Smooth muscle cell (in vitro differentiated cells): ENCODE data around the gene KCTD20. TPM values are rescaled to one million over a fixed set of nuclear protein-coding genes. Genes with fewer than 3 reads are reported as not detected.
"Not testable (repeated sequence)": the region's sequence is repeated elsewhere in the genome, so short reads cannot be mapped to it uniquely, and the experiment has no call there.

Source experiments
- DNase-seq: peaks from one replicate; lab custom pipeline; 2025; ENCODE audit not compliant: unreplicated experiment; lab: John Stamatoyannopoulos, UW
- H2AFZ ChIP-seq: fragments of 200-600 bp; sonication (generic); 2 replicates; pipeline ENCODE4 v1.6.0; 2016; ENCODE audit warnings: antibody characterized with exemption, low read depth, mild to moderate bottlenecking
- H3F3A ChIP-seq: fragments of 200-600 bp; sonication (generic); 2 replicates; pipeline ENCODE4 v1.6.0; 2017; ENCODE audit warnings: antibody characterized with exemption, low read depth
- H3K27ac ChIP-seq: fragments of 200-600 bp; sonication (generic); 2 replicates; pipeline ENCODE4 v1.5.1; 2016; ENCODE audit warnings: low read depth, mild to moderate bottlenecking
- H3K27me3 ChIP-seq: fragments of 200-600 bp; sonication (generic); 2 replicates; pipeline ENCODE4 v1.6.1; 2016; ENCODE audit warnings: low read depth, mild to moderate bottlenecking
- H3K36me3 ChIP-seq: fragments of 200-600 bp; sonication (generic); 2 replicates; pipeline ENCODE4 v1.5.1; 2016; ENCODE audit warnings: low read depth
- H3K4me1 ChIP-seq: fragments of 200-600 bp; sonication (generic); 2 replicates; pipeline ENCODE4 v1.5.1; 2016; ENCODE audit warnings: low read depth
- H3K4me2 ChIP-seq: fragments of 200-600 bp; sonication (generic); 2 replicates; pipeline ENCODE4 v1.6.0; 2016; ENCODE audit warnings: mild to moderate bottlenecking
- H3K4me3 ChIP-seq: fragments of 200-600 bp; sonication (generic); 2 replicates; pipeline ENCODE4 v1.5.1; 2016; ENCODE audit warnings: mild to moderate bottlenecking
- H3K79me2 ChIP-seq: fragments of 200-600 bp; sonication (generic); 2 replicates; pipeline ENCODE4 v1.6.0; 2016; ENCODE audit warnings: low read depth, mild to moderate bottlenecking
- H3K9ac ChIP-seq: fragments of 200-600 bp; sonication (generic); 2 replicates; pipeline ENCODE4 v1.6.0; 2016; ENCODE audit warnings: low read depth
- H3K9me3 ChIP-seq: fragments of 200-600 bp; sonication (generic); replicated peaks from 2 replicates; pipeline ENCODE4 v1.5.1; 2016; ENCODE audit warnings: low read depth
- H4K20me1 ChIP-seq: fragments of 200-600 bp; sonication (generic); 2 replicates; pipeline ENCODE4 v1.6.0; 2016; ENCODE audit warnings: low read depth
- CTCF ChIP-seq: fragments of 200-600 bp; sonication (generic); IDR thresholded peaks from 2 replicates; pipeline ENCODE4 v1.5.1; 2017; ENCODE audit warnings: borderline replicate concordance, mild to moderate bottlenecking, antibody characterized with exemption; ENCODE audit not compliant: insufficient read depth, poor library complexity, severe bottlenecking
- WGBS: methylation state at CpG from one replicate; pipeline ENCODE4 v1.1.7; 2016; ENCODE audit warnings: low lambda C conversion rate; 5-methylcytosine and 5-hydroxymethylcytosine counted together
- polyA plus RNA-seq: library from polyadenylated mRNA; unstranded; fragments of >200 nt; fragmentation: Nextera tagmentation; extraction: Ambion mirVana; gene quantifications from 2 replicates; pipeline ENCODE4 v1.2.1, GENCODE V29; 2016
- total RNA-seq: library from RNA; depleted of rRNA; stranded (reverse); fragments of >200 nt; gene quantifications from 2 replicates; pipeline ENCODE4 v1.2.3, GENCODE V29; 2014

KCTD20 gene
- total and polyA plus RNA-seq, 2 experiments from 2014 or later = 31.3 to 54.9 TPM

DNA sequence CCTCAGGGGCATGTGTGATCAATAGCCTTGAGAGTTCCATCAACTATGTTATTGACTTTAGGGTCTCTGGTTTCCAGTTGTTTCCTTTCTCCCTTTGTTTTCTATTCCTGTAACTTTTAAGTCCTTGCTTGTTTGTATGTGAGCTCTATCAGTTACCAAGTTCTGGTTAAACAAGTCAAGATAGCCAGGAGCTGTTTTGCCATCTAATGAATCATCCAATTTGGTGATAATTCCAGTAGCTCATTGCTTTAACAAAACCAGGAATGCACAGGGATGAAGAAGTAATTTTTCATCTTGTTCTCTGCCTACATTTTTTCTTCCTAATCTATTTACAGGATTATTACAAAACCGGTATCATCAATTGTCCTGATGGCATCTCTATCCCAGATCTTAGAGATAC is 36.5 kb downstream of the KCTD20 start:
- no peaks in the 10 kb centered on the region for H3K9me3 ChIP-seq
- WGBS = 88% methylated on average over 1 of the region's 1 CpG
- H2AFZ ChIP-seq = no peak overlapping the region
- H3K4me3 ChIP-seq = no peak overlapping the region
- DNase-seq = no peak
- H3K4me1 ChIP-seq = no peaks in the 10 kb centered on the region
- H3K9ac ChIP-seq = no peak overlapping the region
- H3K36me3 ChIP-seq = peaks cover 12% of the 10 kb centered on the region
- peaks cover 56% of the 10 kb centered on the region for H4K20me1 ChIP-seq
- no peak for TF ChIP-seq CTCF
- H3K79me2 ChIP-seq = peaks cover 4% of the 10 kb centered on the region
- H3F3A ChIP-seq = no peaks in the 10 kb centered on the region
- no peak overlapping the region for H3K27ac ChIP-seq
- no peak overlapping the region for H3K4me2 ChIP-seq
- no peaks in the 10 kb centered on the region for H3K27me3 ChIP-seq

DNA sequence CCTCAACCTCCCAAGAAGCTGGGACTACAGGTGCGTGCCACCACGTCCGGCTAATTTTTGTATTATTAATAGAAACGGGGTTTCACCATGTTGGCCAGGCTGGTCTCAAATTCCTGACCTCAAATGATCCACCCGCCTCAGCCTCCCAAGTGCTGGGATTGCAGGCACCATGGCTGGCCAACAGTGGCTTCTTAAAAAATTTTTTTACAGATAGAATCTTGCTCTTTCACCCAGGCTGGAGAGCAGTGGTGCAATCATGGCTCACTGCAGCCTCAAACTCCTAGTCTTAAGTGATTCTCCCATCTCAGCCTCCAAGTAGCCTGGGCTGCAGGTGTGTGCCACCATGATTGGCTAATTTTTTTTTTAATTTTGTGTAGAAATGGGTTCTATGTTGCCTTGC is 40.5 kb downstream of the KCTD20 start:
- H2AFZ ChIP-seq, H3K27me3 ChIP-seq, H3K9me3 ChIP-seq, H3K4me1 ChIP-seq, H3K27ac ChIP-seq, H3F3A ChIP-seq, H3K9ac ChIP-seq, H3K4me3 ChIP-seq, H3K4me2 ChIP-seq, H3K79me2 ChIP-seq, DNase-seq: not testable (repeated sequence)
- 96% methylated on average over 5 of the region's 5 CpGs for WGBS
- H3K36me3 ChIP-seq = peaks cover 17% of the 10 kb centered on the region
- H4K20me1 ChIP-seq = peaks cover 32% of the 10 kb centered on the region

DNA sequence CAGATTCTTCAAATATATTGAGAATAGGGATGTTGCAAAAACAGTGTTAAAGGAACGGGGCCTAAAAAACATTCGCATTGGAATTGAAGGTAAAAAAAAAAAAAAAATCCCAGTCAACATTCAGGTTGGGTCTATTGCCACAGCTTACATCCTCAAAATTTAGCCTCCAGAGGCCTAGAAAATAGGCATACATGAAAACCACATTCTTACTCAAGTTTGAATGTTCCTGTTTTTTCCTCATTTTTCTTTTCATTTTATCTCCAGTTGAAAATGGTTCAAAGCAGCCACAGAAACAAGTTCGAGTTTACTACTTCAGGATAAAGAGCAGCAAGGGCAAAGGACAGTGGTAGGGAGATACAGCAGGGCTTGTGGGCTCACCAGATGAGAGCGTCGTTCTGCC is 41.9 kb downstream of the KCTD20 start:
- Histone ChIP-seq H3K9me3 (no peaks in the 10 kb centered on the region), H3K4me3 (no peak overlapping the region), H2AFZ (no peak overlapping the region), H3K27me3 (no peaks in the 10 kb centered on the region), H3K4me2 (no peak overlapping the region), H3K4me1 (no peaks in the 10 kb centered on the region), H3K79me2 (no peaks in the 10 kb centered on the region), H3K36me3 (peaks cover 17% of the 10 kb centered on the region), H3K27ac (no peak overlapping the region), H4K20me1 (peaks cover 20% of the 10 kb centered on the region), H3F3A (no peaks in the 10 kb centered on the region), H3K9ac (no peak overlapping the region)
- no peak for DNase-seq
- TF ChIP-seq CTCF = no peak
- 98% methylated on average over 5 of the region's 5 CpGs for WGBS

DNA sequence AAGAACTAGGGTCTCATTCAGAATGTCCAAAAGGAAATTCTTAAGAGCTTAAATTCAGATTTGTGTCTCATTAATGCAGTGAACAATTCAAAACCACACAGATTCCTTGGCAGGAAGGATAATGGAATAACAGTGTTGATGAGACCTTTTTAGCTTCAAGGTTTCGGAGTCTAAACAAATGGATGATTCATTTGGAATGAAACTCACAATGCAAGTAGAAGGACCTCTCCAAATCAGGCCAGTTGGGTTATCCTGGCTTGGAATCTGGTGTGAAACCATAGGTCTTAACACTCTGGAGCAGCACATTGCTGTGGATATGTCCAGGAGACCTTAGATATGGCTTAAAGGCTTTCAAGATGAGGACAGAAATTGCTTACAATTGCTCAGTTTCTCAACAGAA is 44.9 kb downstream of the KCTD20 start:
- no peaks in the 10 kb centered on the region for H3K79me2 ChIP-seq
- no peak for DNase-seq
- peaks cover 3% of the 10 kb centered on the region for H3F3A ChIP-seq
- H3K4me3 ChIP-seq = no peak overlapping the region
- 80% methylated on average over 1 of the region's 1 CpG for WGBS
- no peak overlapping the region for H3K9ac ChIP-seq
- H3K9me3 ChIP-seq = no peaks in the 10 kb centered on the region
- no peak overlapping the region for H3K4me2 ChIP-seq
- H3K4me1 ChIP-seq = peaks cover 4% of the 10 kb centered on the region
- H3K27me3 ChIP-seq = no peaks in the 10 kb centered on the region
- peaks cover 5% of the 10 kb centered on the region for H3K36me3 ChIP-seq
- H4K20me1 ChIP-seq = peaks cover 19% of the 10 kb centered on the region
- no peak overlapping the region for H2AFZ ChIP-seq
- no peak overlapping the region for H3K27ac ChIP-seq
- no peak for TF ChIP-seq CTCF
